Right lobe of liver (tissue), 4 donors: Measurements from ENCODE around the gene CHST15.

Experiments
- CTCF ChIP-seq, 4 donors: fragments of 200-600 bp in 3 of 4; fragments of 450-650 bp in 1 of 4; IDR thresholded peaks; one replicate each; pipeline versions ENCODE4 v1.5.1 to v1.8.0; 2016 to 2022; ENCODE audit warnings: antibody characterized with exemption in 4 of 4, mild to moderate bottlenecking in 2 of 4
- POLR2A ChIP-seq: fragments of 450-650 bp; IDR thresholded peaks from one replicate; pipeline ENCODE4 v1.6.1; 2017; ENCODE audit warnings: antibody characterized with exemption, mild to moderate bottlenecking
- donor health status: DM: no; HTN: no; CAD: no.
- donor health status: DM: no; HTN: no; CAD: no.
- donor health status: DM: no; HTN: yes; CAD: no.

- no peak for TF ChIP-seq CTCF (IDR thresholded peaks at IDR 0.05)
- TF ChIP-seq POLR2A, result no peak
These were observed 30.8 kb upstream of the CHST15 start for GRCh38 chr10:124124123-124124768.
